GM12872 (cell line): ENCODE data around the gene TBC1D24.

ENCODE experiments used
- CTCF ChIP-seq: IDR thresholded peaks from 3 replicates; pipeline ENCODE4 v1.5.1; 2011; ENCODE audit warnings: low read depth, mild to moderate bottlenecking, low read length, moderate library complexity; ENCODE audit not compliant: insufficient read depth

TBC1D24 gene

DNA sequence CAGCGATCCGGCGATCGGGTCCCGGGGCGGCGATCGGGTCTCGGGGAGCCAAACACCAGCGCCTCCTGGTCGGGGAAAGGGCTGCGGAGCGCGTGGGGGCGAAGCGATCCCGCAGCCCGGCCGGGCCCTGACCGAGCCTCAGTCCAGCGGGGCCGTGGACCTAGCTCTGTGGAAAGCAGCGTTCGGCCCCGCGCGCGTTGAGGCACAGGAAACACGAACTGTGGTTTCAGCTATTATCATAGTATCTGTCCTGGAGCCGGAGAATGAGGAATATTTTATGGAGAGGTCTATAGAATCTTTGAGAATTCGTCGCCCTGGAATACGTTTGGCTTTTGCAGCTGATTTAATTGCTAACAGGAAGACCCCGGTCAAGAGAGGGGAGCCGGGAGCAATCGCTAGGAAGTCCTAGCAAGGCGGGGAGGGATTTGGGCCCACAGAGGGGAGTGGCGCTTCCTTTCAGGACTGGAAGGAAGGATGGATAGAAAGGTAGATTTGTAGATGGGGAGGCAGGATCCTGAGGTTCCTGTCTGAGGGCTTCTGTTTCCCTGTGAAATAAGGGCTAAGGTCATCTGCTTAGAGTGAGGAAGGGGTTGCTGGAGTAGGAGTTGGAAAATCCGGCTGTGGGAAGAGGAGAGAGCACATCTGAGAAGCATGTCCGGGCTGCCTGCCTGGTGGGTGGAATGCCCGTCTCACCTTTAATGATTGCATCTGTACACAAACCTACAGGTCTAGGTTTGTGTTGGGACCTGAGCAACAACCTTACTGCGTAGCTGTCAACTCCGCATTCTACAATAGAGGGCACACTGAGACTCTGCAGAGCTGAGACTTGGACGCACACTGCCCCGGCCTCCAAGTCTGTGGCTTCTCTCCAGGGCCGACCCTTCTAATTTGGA is 44.9 kb upstream of the TBC1D24 start:
- peak; percentile 57 for TF ChIP-seq CTCF

DNA sequence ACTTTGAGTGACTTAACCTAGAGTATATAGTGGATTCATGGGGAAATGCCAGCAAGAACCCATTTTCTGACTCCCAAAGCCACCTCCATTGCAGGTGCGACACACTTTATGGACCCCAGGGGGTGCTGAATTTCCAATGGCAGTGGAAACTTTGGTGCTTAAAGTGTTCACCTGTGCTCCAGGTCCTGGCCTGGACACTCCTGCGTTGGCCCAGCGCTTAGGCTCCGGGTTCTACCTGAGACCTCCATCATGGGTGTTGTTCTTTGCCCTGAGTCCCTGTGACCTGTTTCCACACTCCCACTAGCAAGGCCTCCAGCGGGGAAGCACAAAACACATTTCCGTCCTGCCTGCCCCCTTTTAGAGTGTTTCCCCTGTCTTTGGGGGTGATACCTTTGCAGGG is 42.6 kb upstream of the TBC1D24 start:
- 0 out of 3 replicates have a peak, but pooled peaks have one; percentile 21 for TF ChIP-seq CTCF

- no peak for TF ChIP-seq CTCF
Observed at GRCh38 chr16:2432801-2433505, 42.0 kb upstream of the TBC1D24 start.

GRCh38 chr16:2436110-2436509 is 38.8 kb upstream of the TBC1D24 start:
- no peak for TF ChIP-seq CTCF

- no peak for TF ChIP-seq CTCF
Observed at GRCh38 chr16:2437032-2437790, 37.7 kb upstream of the TBC1D24 start.

DNA sequence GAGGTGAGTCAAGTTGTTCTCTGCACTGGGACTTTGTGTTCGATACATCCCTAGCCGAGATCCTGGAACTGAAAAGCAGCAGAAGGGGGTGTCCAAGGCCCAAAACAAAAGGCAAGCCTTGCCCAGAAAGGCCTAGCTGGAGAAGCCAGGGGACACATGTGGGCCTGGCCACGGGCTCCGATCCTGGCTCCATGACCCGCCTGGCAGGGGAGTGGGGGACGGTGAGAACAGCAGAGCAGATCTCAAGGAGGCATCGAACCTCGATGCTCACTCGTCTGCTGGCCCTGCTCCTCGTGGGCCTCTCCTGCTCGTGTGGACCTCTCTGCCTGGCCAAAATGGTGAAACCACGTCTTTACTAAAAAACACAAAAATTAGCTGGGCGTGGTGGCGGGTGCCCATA is 36.8 kb upstream of the TBC1D24 start:
- TF ChIP-seq CTCF = no peak

DNA sequence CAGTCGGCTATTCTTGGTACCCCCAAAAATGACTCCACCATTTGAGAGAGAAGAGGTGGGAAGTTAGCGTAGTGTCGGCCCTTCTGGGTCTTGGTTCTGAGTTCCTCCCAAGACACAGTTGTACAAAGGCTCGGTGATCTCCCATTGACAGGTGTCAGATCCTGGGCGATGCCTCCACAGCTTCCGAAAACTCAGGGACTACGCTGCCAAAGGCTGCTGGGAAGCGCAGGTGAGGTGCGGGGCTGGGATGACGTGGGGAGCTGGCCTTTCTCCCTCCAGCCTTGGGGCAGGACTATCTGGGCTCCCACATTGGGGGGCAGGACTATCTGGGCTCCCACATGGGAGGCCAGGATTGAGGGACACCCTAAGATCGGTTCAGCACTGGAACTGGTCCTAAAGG is 35.3 kb upstream of the TBC1D24 start:
- no peak for TF ChIP-seq CTCF
